Measurements from ENCODE around the gene PDE6H.

DNA sequence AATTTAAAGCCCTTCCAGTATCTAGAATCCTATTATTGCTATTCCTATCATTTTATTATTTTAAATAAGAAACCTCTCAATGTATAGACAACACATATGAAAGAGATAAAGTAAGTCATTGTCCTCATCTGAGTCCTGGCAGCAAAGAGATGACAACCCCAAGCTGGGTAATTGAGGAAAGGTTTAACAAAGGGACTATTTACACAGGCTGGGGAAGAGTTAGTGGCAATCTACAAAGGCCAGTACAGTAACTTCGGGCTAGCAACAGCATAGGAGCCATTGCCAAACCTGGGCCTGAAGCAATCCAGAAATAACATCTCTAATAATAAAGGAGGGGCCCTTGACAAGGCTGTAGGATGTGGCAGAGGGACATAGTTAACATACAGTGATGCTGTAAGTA, 11.2 kb downstream of the PDE6H start:
- TF ChIP-seq, protein P1, sequence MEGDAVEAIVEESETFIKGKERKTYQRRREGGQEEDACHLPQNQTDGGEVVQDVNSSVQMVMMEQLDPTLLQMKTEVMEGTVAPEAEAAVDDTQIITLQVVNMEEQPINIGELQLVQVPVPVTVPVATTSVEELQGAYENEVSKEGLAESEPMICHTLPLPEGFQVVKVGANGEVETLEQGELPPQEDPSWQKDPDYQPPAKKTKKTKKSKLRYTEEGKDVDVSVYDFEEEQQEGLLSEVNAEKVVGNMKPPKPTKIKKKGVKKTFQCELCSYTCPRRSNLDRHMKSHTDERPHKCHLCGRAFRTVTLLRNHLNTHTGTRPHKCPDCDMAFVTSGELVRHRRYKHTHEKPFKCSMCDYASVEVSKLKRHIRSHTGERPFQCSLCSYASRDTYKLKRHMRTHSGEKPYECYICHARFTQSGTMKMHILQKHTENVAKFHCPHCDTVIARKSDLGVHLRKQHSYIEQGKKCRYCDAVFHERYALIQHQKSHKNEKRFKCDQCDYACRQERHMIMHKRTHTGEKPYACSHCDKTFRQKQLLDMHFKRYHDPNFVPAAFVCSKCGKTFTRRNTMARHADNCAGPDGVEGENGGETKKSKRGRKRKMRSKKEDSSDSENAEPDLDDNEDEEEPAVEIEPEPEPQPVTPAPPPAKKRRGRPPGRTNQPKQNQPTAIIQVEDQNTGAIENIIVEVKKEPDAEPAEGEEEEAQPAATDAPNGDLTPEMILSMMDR (conservative IDR thresholded peaks at IDR 0.05; ENCODE audit: low read depth, low read length) = no peak
- TF ChIP-seq EZH2 (IDR thresholded peaks at IDR 0.05; ENCODE audit: low read length, unreplicated experiment) (no peak), EZH2phosphoT487 (IDR thresholded peaks at IDR 0.05; ENCODE audit: borderline replicate concordance, low read length) (no peak)

Measured in PC-3 (cell line).